Osteocyte (in vitro differentiated cells): ENCODE results near the gene ARHGEF3. TPM values are rescaled to one million over a fixed set of nuclear protein-coding genes. Genes with fewer than 3 reads are reported as not detected.

Experiments used
- DNase-seq: peaks from one replicate; pipeline ENCODE4 v3.0.0; 2021; ENCODE audit warnings: mixed read lengths; ENCODE audit not compliant: unreplicated experiment; ENCODE audit errors: extremely low spot score
- H3K27ac Mint-ChIP-seq: one replicate; pipeline ENCODE4 v1.8.0; 2021; ENCODE audit warnings: mild to moderate bottlenecking, mixed read lengths; ENCODE audit not compliant: unreplicated experiment
- H3K27me3 Mint-ChIP-seq: one replicate; pipeline ENCODE4 v1.8.0; 2021; ENCODE audit warnings: mixed read lengths; ENCODE audit not compliant: unreplicated experiment
- H3K36me3 Mint-ChIP-seq: one replicate; pipeline ENCODE4 v1.8.0; 2021; ENCODE audit warnings: mixed read lengths; ENCODE audit not compliant: unreplicated experiment
- H3K4me1 Mint-ChIP-seq: one replicate; pipeline ENCODE4 v1.8.0; 2021; ENCODE audit warnings: mixed read lengths; ENCODE audit not compliant: unreplicated experiment
- H3K4me3 Mint-ChIP-seq: one replicate; pipeline ENCODE4 v1.8.0; 2021; ENCODE audit warnings: mild to moderate bottlenecking, moderate library complexity, mixed read lengths; ENCODE audit not compliant: unreplicated experiment
- H3K9me3 Mint-ChIP-seq: one replicate; pipeline ENCODE4 v1.8.0; 2021; ENCODE audit warnings: mixed read lengths; ENCODE audit not compliant: unreplicated experiment
- CTCF ChIP-seq: fragments of 200-600 bp; sonication (generic); IDR thresholded peaks from 2 replicates; pipeline ENCODE4 v1.5.0; 2021; ENCODE audit warnings: antibody characterized with exemption, mild to moderate bottlenecking, moderate library complexity
- total RNA-seq: library from RNA; stranded (reverse); gene quantifications from 2 replicates; pipeline ENCODE4 v1.2.1, GENCODE V29; 2021

The ARHGEF3 gene
- total RNA-seq, 1 donor from 2014 or later: 2.5 TPM

GRCh38 chr3:56769116-56769707 lies 32.5 kb downstream of the ARHGEF3 start:
- no peak for TF ChIP-seq CTCF
- Mint-ChIP-seq H3K4me3 (no peak overlapping the region), H3K27ac (no peak overlapping the region), H3K36me3 (no peaks in the 10 kb centered on the region), H3K4me1 (peaks cover 7% of the 10 kb centered on the region), H3K9me3 (no peaks in the 10 kb centered on the region), H3K27me3 (peaks cover 12% of the 10 kb centered on the region)
- no peak for DNase-seq

- TF ChIP-seq CTCF: no peak
- Mint-ChIP-seq H3K27me3 (peaks cover 12% of the 10 kb centered on the region), H3K4me1 (peaks cover 5% of the 10 kb centered on the region), H3K36me3 (no peaks in the 10 kb centered on the region), H3K4me3 (no peak overlapping the region), H3K27ac (no peak overlapping the region), H3K9me3 (no peaks in the 10 kb centered on the region)
- no peak for DNase-seq
Observed at GRCh38 chr3:56764904-56765547, 36.7 kb downstream of the ARHGEF3 start.

- TF ChIP-seq CTCF: no peak
- Mint-ChIP-seq H3K27me3 (peaks cover 8% of the 10 kb centered on the region), H3K9me3 (no peaks in the 10 kb centered on the region), H3K27ac (no peak overlapping the region), H3K36me3 (no peaks in the 10 kb centered on the region), H3K4me3 (no peak overlapping the region), H3K4me1 (peaks cover 5% of the 10 kb centered on the region)
- DNase-seq: no peak
Observed at GRCh38 chr3:56764184-56764583, 37.6 kb downstream of the ARHGEF3 start.

GRCh38 chr3:56763233-56763632 lies 38.5 kb downstream of the ARHGEF3 start:
- no peaks in the 10 kb centered on the region for H3K27me3 Mint-ChIP-seq
- no peak overlapping the region for H3K27ac Mint-ChIP-seq
- TF ChIP-seq CTCF: no peak
- H3K9me3 Mint-ChIP-seq: no peaks in the 10 kb centered on the region
- no peak overlapping the region for H3K4me3 Mint-ChIP-seq
- H3K36me3 Mint-ChIP-seq: no peaks in the 10 kb centered on the region
- H3K4me1 Mint-ChIP-seq: peaks cover 12% of the 10 kb centered on the region
- DNase-seq: no peak

GRCh38 chr3:56762718-56763117 lies 39.0 kb downstream of the ARHGEF3 start:
- TF ChIP-seq CTCF: no peak
- Mint-ChIP-seq H3K27me3 (no peaks in the 10 kb centered on the region), H3K4me1 (peaks cover 12% of the 10 kb centered on the region), H3K4me3 (no peak overlapping the region), H3K36me3 (no peaks in the 10 kb centered on the region), H3K27ac (no peak overlapping the region), H3K9me3 (no peaks in the 10 kb centered on the region)
- no peak for DNase-seq
